Neural progenitor cell (in vitro differentiated cells): ENCODE data around the gene KLHL33. TPM values are rescaled to one million over a fixed set of nuclear protein-coding genes. Genes with fewer than 3 reads are reported as not detected.

Source experiments
- DNase-seq: peaks from one replicate; pipeline ENCODE4 v3.0.0-alpha.2; 2016; ENCODE audit warnings: low spot score
- H2AFZ ChIP-seq: fragments of 200-600 bp; sonication (generic); replicated peaks from 2 replicates; pipeline ENCODE4 v1.6.1; 2016; ENCODE audit warnings: antibody characterized with exemption
- H3F3A ChIP-seq: fragments of 200-600 bp; sonication (generic); 2 replicates; pipeline ENCODE4 v1.6.1; 2016; ENCODE audit warnings: antibody characterized with exemption, low read depth
- H3K27ac ChIP-seq: fragments of 200-600 bp; sonication (generic); 2 replicates; pipeline ENCODE4 v1.5.1; 2016; ENCODE audit warnings: mild to moderate bottlenecking
- H3K27me3 ChIP-seq: fragments of 200-600 bp; sonication (generic); 2 replicates; pipeline ENCODE4 v1.6.1; 2016; ENCODE audit warnings: mild to moderate bottlenecking, moderate library complexity
- H3K36me3 ChIP-seq: fragments of 200-600 bp; sonication (generic); 2 replicates; pipeline ENCODE4 v1.5.1; 2016
- H3K4me1 ChIP-seq: fragments of 200-600 bp; sonication (generic); 2 replicates; pipeline ENCODE4 v1.6.1; 2016; ENCODE audit warnings: mixed run types
- H3K4me2 ChIP-seq: fragments of 200-600 bp; sonication (generic); 2 replicates; pipeline ENCODE4 v1.6.1; 2016
- H3K4me3 ChIP-seq: fragments of 200-600 bp; sonication (generic); 2 replicates; pipeline ENCODE4 v1.5.1; 2016
- H3K79me2 ChIP-seq: fragments of 200-600 bp; sonication (generic); 2 replicates; pipeline ENCODE4 v1.6.1; 2016; ENCODE audit warnings: low read depth
- H3K9ac ChIP-seq: fragments of 200-600 bp; sonication (generic); 2 replicates; pipeline ENCODE4 v1.6.1; 2016
- H3K9me3 ChIP-seq: fragments of 200-600 bp; sonication (generic); 2 replicates; pipeline ENCODE4 v1.5.1; 2016; ENCODE audit warnings: low read depth
- H4K20me1 ChIP-seq: fragments of 200-600 bp; sonication (generic); 2 replicates; pipeline ENCODE4 v1.6.1; 2016; ENCODE audit warnings: low read depth
- H3K27ac Mint-ChIP-seq: 3 replicates; pipeline ENCODE4 v1.8.0; 2021; ENCODE audit warnings: mixed read lengths
- H3K27me3 Mint-ChIP-seq: 2 replicates; pipeline ENCODE4 v1.8.0; 2022; ENCODE audit warnings: low read depth, mild to moderate bottlenecking, inconsistent platforms, moderate library complexity, mixed read lengths; ENCODE audit not compliant: insufficient read depth
- H3K36me3 Mint-ChIP-seq: 3 replicates; pipeline ENCODE4 v1.8.0; 2021; ENCODE audit warnings: mixed read lengths
- H3K4me1 Mint-ChIP-seq: 3 replicates; pipeline ENCODE4 v1.8.0; 2021; ENCODE audit warnings: mixed read lengths
- H3K4me3 Mint-ChIP-seq: 3 replicates; pipeline ENCODE4 v1.8.0; 2021; ENCODE audit warnings: mild to moderate bottlenecking, moderate library complexity, mixed read lengths
- H3K9me3 Mint-ChIP-seq: 3 replicates; pipeline ENCODE4 v1.8.0; 2020; ENCODE audit warnings: mixed read lengths
- CTCF ChIP-seq: fragments of 200-600 bp; sonication (generic); IDR thresholded peaks from 2 replicates; pipeline ENCODE4 v1.5.1; 2017; ENCODE audit warnings: antibody characterized with exemption, mild to moderate bottlenecking
- EZH2 ChIP-seq: fragments of 200-600 bp; sonication (generic); IDR thresholded peaks from 2 replicates; pipeline ENCODE4 v1.6.1; 2017; ENCODE audit warnings: antibody characterized with exemption, mild to moderate bottlenecking, moderate library complexity
- EZH2phosphoT487 ChIP-seq: fragments of 200-600 bp; sonication (generic); IDR thresholded peaks from 2 replicates; pipeline ENCODE4 v1.6.1; 2017; ENCODE audit warnings: antibody characterized with exemption
- total RNA-seq: library from RNA; depleted of rRNA; stranded (reverse); fragments of >200 nt; gene quantifications from 2 replicates; pipeline ENCODE4 v1.2.3, GENCODE V29; 2015; ENCODE audit warnings: low replicate concordance

The KLHL33 gene
- total RNA-seq, 1 donor from 2014 or later: not detected

- no peak for DNase-seq
- Histone ChIP-seq H3K9ac (no peak overlapping the region), H3K79me2 (no peaks in the 10 kb centered on the region), H3K36me3 (no peaks in the 10 kb centered on the region), H3K27me3 (no peaks in the 10 kb centered on the region), H3K27ac (no peak overlapping the region), H3K4me3 (no peak overlapping the region), H3K4me2 (no peak overlapping the region), H4K20me1 (no peaks in the 10 kb centered on the region), H3F3A (no peaks in the 10 kb centered on the region), H3K4me1 (no peaks in the 10 kb centered on the region), H2AFZ (peak overlapping the region; percentile 26), H3K9me3 (no peaks in the 10 kb centered on the region)
- no peak for TF ChIP-seq CTCF
- no peak for TF ChIP-seq EZH2phosphoT487
- no peak for TF ChIP-seq EZH2
- H3K4me1 Mint-ChIP-seq: no peaks in the 10 kb centered on the region
- H3K36me3 Mint-ChIP-seq: no peaks in the 10 kb centered on the region
- no peak overlapping the region for H3K4me3 Mint-ChIP-seq
- H3K9me3 Mint-ChIP-seq: no peaks in the 10 kb centered on the region
- no peak overlapping the region for H3K27ac Mint-ChIP-seq
- peaks cover 5% of the 10 kb centered on the region for H3K27me3 Mint-ChIP-seq
Measured at GRCh38 chr14:20434701-20435581, 1.0 kb downstream of the KLHL33 start.

- Histone ChIP-seq H3F3A (no peaks in the 10 kb centered on the region), H3K27ac (no peak overlapping the region), H3K36me3 (no peaks in the 10 kb centered on the region), H3K4me2 (no peak overlapping the region), H3K79me2 (no peaks in the 10 kb centered on the region), H3K9ac (no peak overlapping the region), H3K4me3 (no peak overlapping the region), H4K20me1 (no peaks in the 10 kb centered on the region), H3K9me3 (no peaks in the 10 kb centered on the region), H3K4me1 (no peaks in the 10 kb centered on the region), H2AFZ (no peak overlapping the region), H3K27me3 (no peaks in the 10 kb centered on the region)
- H3K27me3 Mint-ChIP-seq: peaks cover 3% of the 10 kb centered on the region
- no peaks in the 10 kb centered on the region for H3K9me3 Mint-ChIP-seq
- no peak overlapping the region for H3K4me3 Mint-ChIP-seq
- H3K27ac Mint-ChIP-seq: no peak overlapping the region
- no peak for TF ChIP-seq EZH2phosphoT487
- no peak for TF ChIP-seq EZH2
- no peak for TF ChIP-seq CTCF
- H3K36me3 Mint-ChIP-seq: no peaks in the 10 kb centered on the region
- no peaks in the 10 kb centered on the region for H3K4me1 Mint-ChIP-seq
- no peak for DNase-seq
Measured at GRCh38 chr14:20429801-20430669, 5.9 kb downstream of the KLHL33 start.

GRCh38 chr14:20428802-20429201 is 7.2 kb downstream of the KLHL33 start:
- DNase-seq: no peak
- Mint-ChIP-seq H3K9me3 (no peaks in the 10 kb centered on the region), H3K36me3 (no peaks in the 10 kb centered on the region)

More at GRCh38 chr14:20428802-20429201, 7.2 kb downstream of the KLHL33 start:
- Mint-ChIP-seq H3K4me1 (no peaks in the 10 kb centered on the region), H3K27me3 (peaks cover 3% of the 10 kb centered on the region), H3K4me3 (no peak overlapping the region), H3K27ac (no peak overlapping the region)
- Histone ChIP-seq H3K9ac (no peak overlapping the region), H3K4me1 (no peaks in the 10 kb centered on the region), H3K4me2 (no peak overlapping the region), H3K4me3 (no peak overlapping the region), H3K27me3 (no peaks in the 10 kb centered on the region), H3F3A (no peaks in the 10 kb centered on the region), H3K27ac (no peak overlapping the region), H3K79me2 (no peaks in the 10 kb centered on the region), H2AFZ (no peak overlapping the region), H4K20me1 (no peaks in the 10 kb centered on the region), H3K9me3 (no peaks in the 10 kb centered on the region), H3K36me3 (no peaks in the 10 kb centered on the region)
- no peak for TF ChIP-seq CTCF
- TF ChIP-seq EZH2phosphoT487: no peak
- no peak for TF ChIP-seq EZH2
